ENCODE data around the gene ABHD14A.
"Not testable (repeated sequence)": the region's sequence is repeated elsewhere in the genome, so short reads cannot be mapped to it uniquely, and the experiment has no call there.

ABHD14A gene

GRCh38 chr3:51974963-51975851, at the start of gene ABHD14A:
TSS of gene ABHD14A (plus strand) at chr3:51975064. CDS start at chr3:51975136, 72 bp downstream.
- DNase-seq: peak; percentile 74

- no peak for DNase-seq
Observed at GRCh38 chr3:51927061-51927977, 47.5 kb upstream of the ABHD14A start.

- no peak for DNase-seq
Observed at GRCh38 chr3:51928438-51928837, 46.4 kb upstream of the ABHD14A start.

GRCh38 chr3:51928981-51929380, 45.9 kb upstream of the ABHD14A start:
- DNase-seq: not testable (repeated sequence)

- no peak for DNase-seq
Observed at GRCh38 chr3:51929420-51930003, 45.4 kb upstream of the ABHD14A start.

- no peak for DNase-seq
Observed at GRCh38 chr3:51930439-51930838, 44.4 kb upstream of the ABHD14A start.

GRCh38 chr3:51931756-51932155, 43.1 kb upstream of the ABHD14A start:
- no peak for DNase-seq

GRCh38 chr3:51932471-51933370, 42.1 kb upstream of the ABHD14A start:
- no peak for DNase-seq

- DNase-seq: no peak
Observed at GRCh38 chr3:51933471-51934138, 41.3 kb upstream of the ABHD14A start.

GRCh38 chr3:51934139-51934850, 40.6 kb upstream of the ABHD14A start:
- DNase-seq: no peak

GRCh38 chr3:51934991-51935885, 39.6 kb upstream of the ABHD14A start:
- DNase-seq: no peak

GRCh38 chr3:51935886-51936755, 38.7 kb upstream of the ABHD14A start:
- no peak for DNase-seq

GRCh38 chr3:51937014-51937413, 37.9 kb upstream of the ABHD14A start:
- no peak for DNase-seq

- no peak for DNase-seq
Observed at GRCh38 chr3:51937611-51938450, 37.0 kb upstream of the ABHD14A start.

- no peak for DNase-seq
Observed at GRCh38 chr3:51938780-51939425, 36.0 kb upstream of the ABHD14A start.

- no peak for DNase-seq
Observed at GRCh38 chr3:51940648-51941462, 34.0 kb upstream of the ABHD14A start.

All from activated naive CD4-positive, alpha-beta T cell treated with anti-CD3 and anti-CD28 coated beads, Interleukin-2, amount 50 U/mL, for 16 hours (primary cell).